GM12891 (cell line): ENCODE data around the gene RLN1.
A peak's percentile ranks its signal among the peaks of the same experiment; 100 is the strongest.
"Not testable (repeated sequence)": the region's sequence is repeated elsewhere in the genome, so short reads cannot be mapped to it uniquely, and the experiment has no call there.

Experiments
- DNase-seq: peaks from one replicate; pipeline ENCODE4 v3.0.0; 2011; ENCODE audit warnings: low spot score; ENCODE audit not compliant: insufficient read length
- FAIRE-seq: peaks from 2 replicates; lab custom pipeline; 2011; peaks lifted over from hg19 to GRCh38; lab: Jason Lieb, UNC
- PAX5 ChIP-seq: IDR thresholded peaks from 2 replicates; pipeline ENCODE4 v1.6.1; 2011; ENCODE audit warnings: low read length, moderate library complexity, mild to moderate bottlenecking; ENCODE audit not compliant: insufficient read depth, severe bottlenecking
- POLR2A ChIP-seq: IDR thresholded peaks from 2 replicates; pipeline ENCODE4 v1.6.1; 2011; ENCODE audit warnings: low read depth, low read length, control low read depth
- POLR2AphosphoS5 ChIP-seq: IDR thresholded peaks from 2 replicates; pipeline ENCODE4 v1.6.1; 2011; ENCODE audit warnings: low read depth, low read length, control low read depth
- POU2F2 ChIP-seq: IDR thresholded peaks from 2 replicates; pipeline ENCODE4 v1.6.1; 2011; ENCODE audit warnings: low read depth, mild to moderate bottlenecking, control low read depth, low read length, moderate library complexity
- SPI1 ChIP-seq: IDR thresholded peaks from 2 replicates; pipeline ENCODE4 v1.6.1; 2011; ENCODE audit warnings: low read depth, low read length, control low read depth
- TAF1 ChIP-seq: IDR thresholded peaks from 2 replicates; pipeline ENCODE4 v1.6.1; 2011; ENCODE audit warnings: low read depth, low read length, control low read depth

The RLN1 gene

GRCh38 chr9:5361326-5362010, 21.8 kb upstream of the RLN1 start:
- FAIRE-seq (no peak), DNase-seq (no peak)
- TF ChIP-seq TAF1: no peak
- TF ChIP-seq POLR2A: no peak
- no peak for TF ChIP-seq PAX5
- TF ChIP-seq POU2F2: no peak
- no peak for TF ChIP-seq POLR2AphosphoS5
- TF ChIP-seq SPI1: no peak

GRCh38 chr9:5360341-5360740, 20.7 kb upstream of the RLN1 start:
- no peak for FAIRE-seq

GRCh38 chr9:5357431-5358105, 17.9 kb upstream of the RLN1 start:
- no peak for TF ChIP-seq POU2F2
- TF ChIP-seq POLR2A: no peak
- no peak for TF ChIP-seq PAX5
- TF ChIP-seq SPI1: no peak
- no peak for TF ChIP-seq POLR2AphosphoS5
- TF ChIP-seq TAF1: no peak
- no peak for FAIRE-seq
- DNase-seq: no peak

More at GRCh38 chr9:5360341-5360740, 20.7 kb upstream of the RLN1 start:
- DNase-seq: no peak
- no peak for TF ChIP-seq PAX5
- TF ChIP-seq POLR2A: no peak
- TF ChIP-seq POLR2AphosphoS5: no peak

- FAIRE-seq (no peak), DNase-seq (no peak)
- TF ChIP-seq POLR2AphosphoS5 (no peak), POLR2A (no peak), PAX5 (no peak), POU2F2 (no peak), SPI1 (no peak), TAF1 (no peak)
Measured at GRCh38 chr9:5355817-5356216, 16.1 kb upstream of the RLN1 start.

- no peak for FAIRE-seq
- DNase-seq: no peak
- TF ChIP-seq PAX5 (no peak), POLR2A (no peak), POU2F2 (no peak), TAF1 (no peak), SPI1 (no peak), POLR2AphosphoS5 (no peak)
Measured at GRCh38 chr9:5355226-5355625, 15.6 kb upstream of the RLN1 start.

GRCh38 chr9:5354184-5354583, 14.5 kb upstream of the RLN1 start:
- FAIRE-seq (no peak), DNase-seq (no peak)
- TF ChIP-seq POU2F2 (no peak), TAF1 (no peak), PAX5 (no peak), POLR2A (no peak), POLR2AphosphoS5 (no peak)

- no peak for DNase-seq
- FAIRE-seq: no peak
- no peak for TF ChIP-seq TAF1
- TF ChIP-seq PAX5: no peak
- TF ChIP-seq POLR2AphosphoS5: no peak
Measured at GRCh38 chr9:5352637-5353248, 13.1 kb upstream of the RLN1 start.

GRCh38 chr9:5336688-5337087, 3.0 kb downstream of the RLN1 start:
- TF ChIP-seq POU2F2 (no peak), TAF1 (no peak), PAX5 (no peak), POLR2AphosphoS5 (no peak), POLR2A (no peak), SPI1 (no peak)
- peak; percentile 87 for FAIRE-seq
- no peak for DNase-seq

GRCh38 chr9:5331276-5331675, 8.4 kb downstream of the RLN1 start:
- not testable (repeated sequence) for FAIRE-seq

GRCh38 chr9:5326893-5327548, 12.7 kb downstream of the RLN1 start:
- FAIRE-seq (no peak), DNase-seq (no peak)
- no peak for TF ChIP-seq PAX5

More at GRCh38 chr9:5331276-5331675, 8.4 kb downstream of the RLN1 start:
- not testable (repeated sequence) for DNase-seq
